GM23338 (cell line): ENCODE results near the gene SFXN5. TPM values are rescaled to one million over a fixed set of nuclear protein-coding genes. Genes with fewer than 3 reads are reported as not detected.

Experiments used
- ATAC-seq: fragments of 200-7000 bp; cut with Tn5 transposase; 3 replicates; pipeline ENCODE4 v1.9.1; 2020
- DNase-seq: peaks from one replicate; pipeline ENCODE4 v3.0.0-alpha.2; 2015; ENCODE audit warnings: low spot score
- H2AFZ ChIP-seq: fragments of 200-600 bp; sonication (generic); 2 replicates; pipeline ENCODE4 v1.8.0; 2016; ENCODE audit warnings: antibody characterized with exemption, mild to moderate bottlenecking, moderate library complexity
- H3F3A ChIP-seq: fragments of 200-600 bp; sonication (generic); replicated peaks from 2 replicates; pipeline ENCODE4 v1.8.0; 2017; ENCODE audit warnings: antibody characterized with exemption, mixed run types, low read depth
- H3K27ac ChIP-seq: fragments of 200-600 bp; sonication (generic); 2 replicates; pipeline ENCODE4 v1.6.1; 2016; ENCODE audit warnings: low read depth
- H3K27me3 ChIP-seq: fragments of 200-600 bp; sonication (generic); 2 replicates; pipeline ENCODE4 v1.8.0; 2016; ENCODE audit warnings: mild to moderate bottlenecking, mixed run types, moderate library complexity; ENCODE audit not compliant: insufficient read depth
- H3K36me3 ChIP-seq: fragments of 200-600 bp; sonication (generic); 2 replicates; pipeline ENCODE4 v1.8.0; 2016; ENCODE audit warnings: mild to moderate bottlenecking; ENCODE audit not compliant: insufficient read depth
- H3K4me1 ChIP-seq: fragments of 200-600 bp; sonication (generic); 2 replicates; pipeline ENCODE4 v1.8.0; 2016; ENCODE audit warnings: mild to moderate bottlenecking, moderate library complexity; ENCODE audit not compliant: insufficient read depth
- H3K4me2 ChIP-seq: fragments of 200-600 bp; sonication (generic); 2 replicates; pipeline ENCODE4 v1.7.1; 2017; ENCODE audit warnings: mixed run types
- H3K4me3 ChIP-seq: fragments of 200-600 bp; sonication (generic); 2 replicates; pipeline ENCODE4 v1.6.1; 2016; ENCODE audit warnings: mixed run types
- H3K79me2 ChIP-seq: fragments of 200-600 bp; sonication (generic); replicated peaks from 2 replicates; pipeline ENCODE4 v1.8.0; 2017; ENCODE audit warnings: mild to moderate bottlenecking; ENCODE audit not compliant: insufficient read depth
- H3K9me2 ChIP-seq: fragments of 200-600 bp; sonication (generic); 2 replicates; pipeline ENCODE4 v1.8.0; 2017; ENCODE audit not compliant: insufficient read depth
- H4K20me1 ChIP-seq: fragments of 200-600 bp; sonication (generic); replicated peaks from 2 replicates; pipeline ENCODE4 v1.8.0; 2017; ENCODE audit warnings: mild to moderate bottlenecking; ENCODE audit not compliant: insufficient read depth
- H3K27ac Mint-ChIP-seq: 2 replicates; pipeline ENCODE4 v1.8.0; 2020; ENCODE audit warnings: inconsistent platforms, mild to moderate bottlenecking, moderate library complexity, mixed read lengths
- H3K27me3 Mint-ChIP-seq: 3 replicates; pipeline ENCODE4 v1.8.0; 2022; ENCODE audit warnings: low read depth, mild to moderate bottlenecking, moderate library complexity, mixed read lengths, inconsistent platforms; ENCODE audit not compliant: insufficient read depth, poor library complexity
- H3K36me3 Mint-ChIP-seq: 3 replicates; pipeline ENCODE4 v1.8.0; 2021; ENCODE audit warnings: low read depth, mild to moderate bottlenecking, inconsistent platforms, moderate library complexity, mixed read lengths
- H3K4me1 Mint-ChIP-seq: 3 replicates; pipeline ENCODE4 v1.8.0; 2020; ENCODE audit warnings: mild to moderate bottlenecking, inconsistent platforms, mixed read lengths
- H3K4me3 Mint-ChIP-seq: 3 replicates; pipeline ENCODE4 v1.8.0; 2021; ENCODE audit warnings: moderate library complexity, mild to moderate bottlenecking, inconsistent platforms, mixed read lengths
- H3K9me3 Mint-ChIP-seq: 3 replicates; pipeline ENCODE4 v1.8.0; 2020; ENCODE audit warnings: moderate library complexity, mild to moderate bottlenecking, inconsistent platforms, mixed read lengths
- CREB1 ChIP-seq: fragments of 250-450 bp; sonication (Bioruptor Pico); IDR thresholded peaks from 2 replicates; pipeline ENCODE4 v1.5.0; 2020; ENCODE audit warnings: low read depth, mild to moderate bottlenecking, moderate library complexity
- CTCF ChIP-seq, 2 experiments: fragments of 200-600 bp in 1 of 2; sonication (generic) in 1 of 2; conservative IDR thresholded peaks; 2 replicates each; pipeline versions ENCODE4 v1.5.1 to v1.6.1; 2016 to 2017; ENCODE audit warnings: antibody characterized with exemption in 2 of 2, low read depth in 2 of 2, mild to moderate bottlenecking in 2 of 2, moderate library complexity in 1 of 2
- ETS1 ChIP-seq: IDR thresholded peaks from 2 replicates; pipeline ENCODE4 v1.6.1; 2016; ENCODE audit warnings: antibody characterized with exemption
- EZH2 ChIP-seq: fragments of 200-600 bp; sonication (generic); IDR thresholded peaks from one replicate; pipeline ENCODE4 v1.8.0; 2017; ENCODE audit warnings: antibody characterized with exemption, mild to moderate bottlenecking, low read depth; ENCODE audit not compliant: unreplicated experiment
- EZH2phosphoT487 ChIP-seq: fragments of 200-600 bp; sonication (generic); IDR thresholded peaks from one replicate; pipeline ENCODE4 v1.8.1; 2018; ENCODE audit warnings: antibody characterized with exemption; ENCODE audit not compliant: unreplicated experiment
- JUNB ChIP-seq: IDR thresholded peaks from one replicate; pipeline ENCODE4 v1.6.1; 2016; ENCODE audit warnings: antibody characterized with exemption; ENCODE audit not compliant: unreplicated experiment
- NANOG ChIP-seq: IDR thresholded peaks from 2 replicates; pipeline ENCODE4 v1.6.1; 2016; ENCODE audit warnings: antibody characterized with exemption, borderline replicate concordance
- POLR2AphosphoS5 ChIP-seq: IDR thresholded peaks from 2 replicates; pipeline ENCODE4 v1.6.1; 2016; ENCODE audit warnings: antibody characterized with exemption, low read depth
- STAT1 ChIP-seq: IDR thresholded peaks from one replicate; pipeline ENCODE4 v1.6.1; 2016; ENCODE audit warnings: antibody characterized with exemption; ENCODE audit not compliant: unreplicated experiment
- ZNF114 ChIP-seq: fragments of 250-450 bp; sonication (Bioruptor Pico); IDR thresholded peaks from 2 replicates; pipeline ENCODE4 v1.5.0; 2020; ENCODE audit warnings: mild to moderate bottlenecking, moderate library complexity
- ZNF331 ChIP-seq: fragments of 250-450 bp; sonication (Bioruptor Pico); IDR thresholded peaks from 2 replicates; pipeline ENCODE4 v1.5.0; 2020; ENCODE audit warnings: low read depth, mild to moderate bottlenecking, moderate library complexity
- polyA plus RNA-seq: library from polyadenylated mRNA; unstranded; fragments of >200 nt; fragmentation: Nextera tagmentation; extraction: Ambion mirVana; gene quantifications from 2 replicates; pipeline ENCODE4 v1.2.1, GENCODE V29; 2016
- total RNA-seq: library from RNA; depleted of rRNA; stranded (reverse); fragments of >200 nt; shearing (Covaris generic); gene quantifications from 2 replicates; pipeline ENCODE4 v1.2.3, GENCODE V29; 2014
- TF ChIP-seq, protein P1 (sequence below): IDR thresholded peaks from one replicate; pipeline ENCODE4 v1.6.1; 2018; ENCODE audit warnings: antibody characterized with exemption; ENCODE audit not compliant: unreplicated experiment
- TF ChIP-seq, protein P2 (sequence below): fragments of 250-450 bp; sonication (Bioruptor Pico); IDR thresholded peaks from 2 replicates; pipeline ENCODE4 v1.5.0; 2020; ENCODE audit warnings: mild to moderate bottlenecking, moderate library complexity

The SFXN5 gene
- total and polyA plus RNA-seq, 2 experiments from 2014 or later, result 23.6 to 25.8 TPM

DNA sequence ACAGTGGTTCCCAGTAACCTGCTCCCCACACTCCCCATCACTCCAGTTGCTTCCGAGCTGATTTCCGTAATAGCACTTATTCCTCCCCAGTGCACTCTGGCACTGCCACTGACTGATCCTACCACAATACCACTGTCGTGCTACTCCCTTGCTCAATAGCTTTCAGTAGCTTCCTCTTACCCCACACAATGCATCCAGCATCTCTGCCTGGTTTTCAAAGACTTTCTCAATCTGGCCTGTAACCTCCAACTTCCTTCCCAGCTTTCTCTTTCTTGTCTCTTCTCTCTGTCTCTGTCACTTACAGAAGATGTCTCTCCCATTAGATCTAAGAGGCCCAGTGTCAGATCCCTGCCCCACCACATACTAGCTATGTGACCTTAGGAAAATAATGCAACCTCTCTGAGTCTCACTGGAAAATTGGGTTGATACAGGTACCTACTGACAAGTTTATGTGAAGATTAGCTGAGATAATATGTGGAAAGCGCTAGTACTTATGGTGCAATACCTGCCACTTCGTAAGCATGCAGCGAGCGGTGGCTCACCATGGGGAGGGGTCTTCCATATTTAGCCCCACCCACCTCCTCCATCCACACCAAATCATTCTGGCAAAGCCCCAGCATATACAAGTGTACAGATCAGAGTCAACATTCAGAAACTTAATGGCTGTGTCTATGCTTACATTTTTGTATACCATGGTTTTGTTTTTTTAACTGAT, 36.7 kb downstream of the SFXN5 start:
- ATAC-seq, result no peak

More for the DNA sequence above, 36.7 kb downstream of the SFXN5 start:
- Histone ChIP-seq H2AFZ (no peak overlapping the region), H4K20me1 (no peaks in the 10 kb centered on the region; the same call in 1 of the 2 replicates), H3K9me2 (no peaks in the 10 kb centered on the region), H3K4me2 (no peak overlapping the region), H3F3A (no peaks in the 10 kb centered on the region), H3K27ac (no peak overlapping the region), H3K79me2 (no peaks in the 10 kb centered on the region), H3K36me3 (no peaks in the 10 kb centered on the region), H3K4me3 (no peak overlapping the region), H3K4me1 (peaks cover 15% of the 10 kb centered on the region), H3K27me3 (no peaks in the 10 kb centered on the region)
- DNase-seq, result no peak
- H3K4me1 Mint-ChIP-seq, result peaks cover 26% of the 10 kb centered on the region
- no peaks in the 10 kb centered on the region; the same call in 2 of the 3 replicates for H3K36me3 Mint-ChIP-seq
- H3K9me3 Mint-ChIP-seq, result no peaks in the 10 kb centered on the region
- H3K27ac Mint-ChIP-seq, result no peak overlapping the region
- TF ChIP-seq, protein P1, sequence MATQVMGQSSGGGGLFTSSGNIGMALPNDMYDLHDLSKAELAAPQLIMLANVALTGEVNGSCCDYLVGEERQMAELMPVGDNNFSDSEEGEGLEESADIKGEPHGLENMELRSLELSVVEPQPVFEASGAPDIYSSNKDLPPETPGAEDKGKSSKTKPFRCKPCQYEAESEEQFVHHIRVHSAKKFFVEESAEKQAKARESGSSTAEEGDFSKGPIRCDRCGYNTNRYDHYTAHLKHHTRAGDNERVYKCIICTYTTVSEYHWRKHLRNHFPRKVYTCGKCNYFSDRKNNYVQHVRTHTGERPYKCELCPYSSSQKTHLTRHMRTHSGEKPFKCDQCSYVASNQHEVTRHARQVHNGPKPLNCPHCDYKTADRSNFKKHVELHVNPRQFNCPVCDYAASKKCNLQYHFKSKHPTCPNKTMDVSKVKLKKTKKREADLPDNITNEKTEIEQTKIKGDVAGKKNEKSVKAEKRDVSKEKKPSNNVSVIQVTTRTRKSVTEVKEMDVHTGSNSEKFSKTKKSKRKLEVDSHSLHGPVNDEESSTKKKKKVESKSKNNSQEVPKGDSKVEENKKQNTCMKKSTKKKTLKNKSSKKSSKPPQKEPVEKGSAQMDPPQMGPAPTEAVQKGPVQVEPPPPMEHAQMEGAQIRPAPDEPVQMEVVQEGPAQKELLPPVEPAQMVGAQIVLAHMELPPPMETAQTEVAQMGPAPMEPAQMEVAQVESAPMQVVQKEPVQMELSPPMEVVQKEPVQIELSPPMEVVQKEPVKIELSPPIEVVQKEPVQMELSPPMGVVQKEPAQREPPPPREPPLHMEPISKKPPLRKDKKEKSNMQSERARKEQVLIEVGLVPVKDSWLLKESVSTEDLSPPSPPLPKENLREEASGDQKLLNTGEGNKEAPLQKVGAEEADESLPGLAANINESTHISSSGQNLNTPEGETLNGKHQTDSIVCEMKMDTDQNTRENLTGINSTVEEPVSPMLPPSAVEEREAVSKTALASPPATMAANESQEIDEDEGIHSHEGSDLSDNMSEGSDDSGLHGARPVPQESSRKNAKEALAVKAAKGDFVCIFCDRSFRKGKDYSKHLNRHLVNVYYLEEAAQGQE, result no peak
- TF ChIP-seq CTCF (conservative IDR thresholded peaks at IDR 0.05; ENCODE audit: low read depth in 2 of 2), result no peak
- no peak for TF ChIP-seq STAT1
- TF ChIP-seq CREB1 (CRISPR knock-in tag), result no peak
- TF ChIP-seq ETS1, result no peak
- TF ChIP-seq ZNF331, result no peak
- no peak for TF ChIP-seq NANOG
- TF ChIP-seq JUNB, result no peak
- TF ChIP-seq, protein P2, sequence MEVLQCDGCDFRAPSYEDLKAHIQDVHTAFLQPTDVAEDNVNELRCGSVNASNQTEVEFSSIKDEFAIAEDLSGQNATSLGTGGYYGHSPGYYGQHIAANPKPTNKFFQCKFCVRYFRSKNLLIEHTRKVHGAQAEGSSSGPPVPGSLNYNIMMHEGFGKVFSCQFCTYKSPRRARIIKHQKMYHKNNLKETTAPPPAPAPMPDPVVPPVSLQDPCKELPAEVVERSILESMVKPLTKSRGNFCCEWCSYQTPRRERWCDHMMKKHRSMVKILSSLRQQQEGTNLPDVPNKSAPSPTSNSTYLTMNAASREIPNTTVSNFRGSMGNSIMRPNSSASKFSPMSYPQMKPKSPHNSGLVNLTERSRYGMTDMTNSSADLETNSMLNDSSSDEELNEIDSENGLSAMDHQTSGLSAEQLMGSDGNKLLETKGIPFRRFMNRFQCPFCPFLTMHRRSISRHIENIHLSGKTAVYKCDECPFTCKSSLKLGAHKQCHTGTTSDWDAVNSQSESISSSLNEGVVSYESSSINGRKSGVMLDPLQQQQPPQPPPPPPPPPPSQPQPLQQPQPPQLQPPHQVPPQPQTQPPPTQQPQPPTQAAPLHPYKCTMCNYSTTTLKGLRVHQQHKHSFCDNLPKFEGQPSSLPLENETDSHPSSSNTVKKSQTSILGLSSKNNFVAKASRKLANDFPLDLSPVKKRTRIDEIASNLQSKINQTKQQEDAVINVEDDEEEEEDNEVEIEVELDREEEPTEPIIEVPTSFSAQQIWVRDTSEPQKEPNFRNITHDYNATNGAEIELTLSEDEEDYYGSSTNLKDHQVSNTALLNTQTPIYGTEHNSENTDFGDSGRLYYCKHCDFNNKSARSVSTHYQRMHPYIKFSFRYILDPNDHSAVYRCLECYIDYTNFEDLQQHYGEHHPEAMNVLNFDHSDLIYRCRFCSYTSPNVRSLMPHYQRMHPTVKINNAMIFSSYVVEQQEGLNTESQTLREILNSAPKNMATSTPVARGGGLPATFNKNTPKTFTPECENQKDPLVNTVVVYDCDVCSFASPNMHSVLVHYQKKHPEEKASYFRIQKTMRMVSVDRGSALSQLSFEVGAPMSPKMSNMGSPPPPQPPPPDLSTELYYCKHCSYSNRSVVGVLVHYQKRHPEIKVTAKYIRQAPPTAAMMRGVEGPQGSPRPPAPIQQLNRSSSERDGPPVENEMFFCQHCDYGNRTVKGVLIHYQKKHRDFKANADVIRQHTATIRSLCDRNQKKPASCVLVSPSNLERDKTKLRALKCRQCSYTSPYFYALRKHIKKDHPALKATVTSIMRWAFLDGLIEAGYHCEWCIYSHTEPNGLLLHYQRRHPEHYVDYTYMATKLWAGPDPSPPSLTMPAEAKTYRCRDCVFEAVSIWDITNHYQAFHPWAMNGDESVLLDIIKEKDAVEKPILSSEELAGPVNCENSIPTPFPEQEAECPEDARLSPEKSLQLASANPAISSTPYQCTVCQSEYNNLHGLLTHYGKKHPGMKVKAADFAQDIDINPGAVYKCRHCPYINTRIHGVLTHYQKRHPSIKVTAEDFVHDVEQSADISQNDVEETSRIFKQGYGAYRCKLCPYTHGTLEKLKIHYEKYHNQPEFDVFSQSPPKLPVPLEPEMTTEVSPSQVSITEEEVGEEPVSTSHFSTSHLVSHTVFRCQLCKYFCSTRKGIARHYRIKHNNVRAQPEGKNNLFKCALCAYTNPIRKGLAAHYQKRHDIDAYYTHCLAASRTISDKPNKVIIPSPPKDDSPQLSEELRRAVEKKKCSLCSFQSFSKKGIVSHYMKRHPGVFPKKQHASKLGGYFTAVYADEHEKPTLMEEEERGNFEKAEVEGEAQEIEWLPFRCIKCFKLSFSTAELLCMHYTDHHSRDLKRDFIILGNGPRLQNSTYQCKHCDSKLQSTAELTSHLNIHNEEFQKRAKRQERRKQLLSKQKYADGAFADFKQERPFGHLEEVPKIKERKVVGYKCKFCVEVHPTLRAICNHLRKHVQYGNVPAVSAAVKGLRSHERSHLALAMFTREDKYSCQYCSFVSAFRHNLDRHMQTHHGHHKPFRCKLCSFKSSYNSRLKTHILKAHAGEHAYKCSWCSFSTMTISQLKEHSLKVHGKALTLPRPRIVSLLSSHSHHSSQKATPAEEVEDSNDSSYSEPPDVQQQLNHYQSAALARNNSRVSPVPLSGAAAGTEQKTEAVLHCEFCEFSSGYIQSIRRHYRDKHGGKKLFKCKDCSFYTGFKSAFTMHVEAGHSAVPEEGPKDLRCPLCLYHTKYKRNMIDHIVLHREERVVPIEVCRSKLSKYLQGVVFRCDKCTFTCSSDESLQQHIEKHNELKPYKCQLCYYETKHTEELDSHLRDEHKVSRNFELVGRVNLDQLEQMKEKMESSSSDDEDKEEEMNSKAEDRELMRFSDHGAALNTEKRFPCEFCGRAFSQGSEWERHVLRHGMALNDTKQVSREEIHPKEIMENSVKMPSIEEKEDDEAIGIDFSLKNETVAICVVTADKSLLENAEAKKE (CRISPR knock-in tag), result no peak
- no peak for TF ChIP-seq ZNF114 (CRISPR knock-in tag)
- no peak for TF ChIP-seq EZH2
- TF ChIP-seq POLR2AphosphoS5, result no peak
- TF ChIP-seq EZH2phosphoT487, result no peak
- no peak overlapping the region for H3K4me3 Mint-ChIP-seq
- H3K27me3 Mint-ChIP-seq, result peaks cover 7% of the 10 kb centered on the region
